Esophagus muscularis mucosa (tissue), 4 donors: ENCODE measurements around the gene EGR4. TPM values are rescaled to one million over a fixed set of nuclear protein-coding genes. Genes with fewer than 3 reads are reported as not detected.

Experiments used
- DNase-seq: peaks from one replicate; pipeline ENCODE4 v3.0.0-alpha.2; 2017; ENCODE audit errors: extremely low spot score
- H3K27ac ChIP-seq, 4 donors: fragments of 200-600 bp; sonication (generic); replicated peaks in 1 of 4; 1 replicate in 3 of 4; 2 replicates in 1 of 4; pipeline ENCODE4 v1.5.1; 2016 to 2019; ENCODE audit warnings: mild to moderate bottlenecking in 1 of 4
- H3K27me3 ChIP-seq, 4 donors: fragments of 200-600 bp; sonication (generic); one replicate each; pipeline versions ENCODE4 v1.5.1 to v1.6.0; 2016 to 2019
- H3K36me3 ChIP-seq, 4 donors: fragments of 200-600 bp; sonication (generic); one replicate each; pipeline ENCODE4 v1.5.1; 2016 to 2019
- H3K4me1 ChIP-seq, 4 donors: fragments of 200-600 bp; sonication (generic); one replicate each; pipeline ENCODE4 v1.5.1; 2016 to 2019
- H3K4me3 ChIP-seq, 4 donors: fragments of 200-600 bp; sonication (generic); 1 replicate in 2 of 4; 2 replicates in 2 of 4; pipeline ENCODE4 v1.5.1; 2016 to 2019; ENCODE audit warnings: mild to moderate bottlenecking in 4 of 4, moderate library complexity in 1 of 4
- H3K9me3 ChIP-seq, 4 donors: fragments of 200-600 bp; sonication (generic); 1 replicate in 3 of 4; 2 replicates in 1 of 4; pipeline ENCODE4 v1.5.1; 2016 to 2019
- EP300 ChIP-seq: sonication (generic); formaldehyde crosslinking; IDR thresholded peaks from one replicate; pipeline ENCODE4 v1.6.1; 2017; ENCODE audit warnings: antibody characterized with exemption
- POLR2A ChIP-seq: fragments of 450-650 bp; IDR thresholded peaks from one replicate; pipeline ENCODE4 v1.6.1; 2017; ENCODE audit warnings: antibody characterized with exemption, moderate library complexity, mild to moderate bottlenecking, low read depth
- POLR2AphosphoS5 ChIP-seq, 2 donors: sonication (generic); formaldehyde crosslinking; IDR thresholded peaks; one replicate each; pipeline ENCODE4 v1.6.1; 2017; ENCODE audit warnings: antibody characterized with exemption in 2 of 2
- WGBS: methylation state at CpG from one replicate; pipeline ENCODE4 v1.1.5; 2018; 5-methylcytosine and 5-hydroxymethylcytosine counted together
- intact Hi-C: fragments of 100-400 bp; cut with DNase I; formaldehyde crosslinking; loops from one replicate; pipeline ENCODE4 v1.15.1; 2023
- total RNA-seq, 4 donors: library from RNA; depleted of rRNA; stranded (reverse); fragments of >200 nt; gene quantifications; one replicate each; pipeline versions ENCODE4 v1.1.0 to v1.2.1, GENCODE V29; 2016
- TF ChIP-seq, protein P1 (sequence below), 3 experiments: fragments of 200-600 bp in 2 of 3; fragments of 450-650 bp in 1 of 3; sonication (generic) in 2 of 3; IDR thresholded peaks; one replicate each; pipeline ENCODE4 v1.5.1; 2017 to 2019; ENCODE audit warnings: antibody characterized with exemption in 3 of 3, mild to moderate bottlenecking in 2 of 3, moderate library complexity in 1 of 3

The EGR4 gene
- total RNA-seq, 4 donors from 2014 or later = 0.17 TPM; not detected in 3

- no peaks in the 10 kb centered on the region for H3K27me3 ChIP-seq
- TF ChIP-seq EP300 (no peak), POLR2AphosphoS5 (IDR thresholded peaks at IDR 0.05) (no peak), POLR2A (no peak)
- TF ChIP-seq, protein P1, sequence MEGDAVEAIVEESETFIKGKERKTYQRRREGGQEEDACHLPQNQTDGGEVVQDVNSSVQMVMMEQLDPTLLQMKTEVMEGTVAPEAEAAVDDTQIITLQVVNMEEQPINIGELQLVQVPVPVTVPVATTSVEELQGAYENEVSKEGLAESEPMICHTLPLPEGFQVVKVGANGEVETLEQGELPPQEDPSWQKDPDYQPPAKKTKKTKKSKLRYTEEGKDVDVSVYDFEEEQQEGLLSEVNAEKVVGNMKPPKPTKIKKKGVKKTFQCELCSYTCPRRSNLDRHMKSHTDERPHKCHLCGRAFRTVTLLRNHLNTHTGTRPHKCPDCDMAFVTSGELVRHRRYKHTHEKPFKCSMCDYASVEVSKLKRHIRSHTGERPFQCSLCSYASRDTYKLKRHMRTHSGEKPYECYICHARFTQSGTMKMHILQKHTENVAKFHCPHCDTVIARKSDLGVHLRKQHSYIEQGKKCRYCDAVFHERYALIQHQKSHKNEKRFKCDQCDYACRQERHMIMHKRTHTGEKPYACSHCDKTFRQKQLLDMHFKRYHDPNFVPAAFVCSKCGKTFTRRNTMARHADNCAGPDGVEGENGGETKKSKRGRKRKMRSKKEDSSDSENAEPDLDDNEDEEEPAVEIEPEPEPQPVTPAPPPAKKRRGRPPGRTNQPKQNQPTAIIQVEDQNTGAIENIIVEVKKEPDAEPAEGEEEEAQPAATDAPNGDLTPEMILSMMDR (IDR thresholded peaks at IDR 0.05) = no peak
- H3K27ac ChIP-seq = no peak overlapping the region
- DNase-seq = no peak
- WGBS = 100% methylated on average over 3 of the region's 3 CpGs
- no peak overlapping the region for H3K4me3 ChIP-seq
- H3K36me3 ChIP-seq = peaks cover 45 to 69% (median 65%) of the 10 kb centered on the region in 4 donors
- H3K9me3 ChIP-seq = no peaks in the 10 kb centered on the region
- H3K4me1 ChIP-seq = no peaks in the 10 kb centered on the region
- intact Hi-C loops = no loop called here
These were observed 39.4 kb downstream of the EGR4 start for GRCh38 chr2:73253901-73254300.

GRCh38 chr2:73253400-73253799, 39.9 kb downstream of the EGR4 start:
- 51% methylated on average over 2 of the region's 2 CpGs for WGBS
- no peak overlapping the region for H3K4me3 ChIP-seq
- H3K4me1 ChIP-seq = no peaks in the 10 kb centered on the region
- no peak for DNase-seq
- no peak for TF ChIP-seq POLR2A
- TF ChIP-seq, protein P1 (IDR thresholded peaks at IDR 0.05) = no peak
- no peak for TF ChIP-seq POLR2AphosphoS5 (IDR thresholded peaks at IDR 0.05)
- no peak for TF ChIP-seq EP300
- intact Hi-C loops = no loop called here
- peaks cover 50 to 70% (median 69%) of the 10 kb centered on the region in 4 donors for H3K36me3 ChIP-seq
- no peaks in the 10 kb centered on the region for H3K9me3 ChIP-seq
- H3K27ac ChIP-seq = no peak overlapping the region
- H3K27me3 ChIP-seq = no peaks in the 10 kb centered on the region

- H3K27ac ChIP-seq = no peak overlapping the region
- peaks cover 60 to 79% (median 77%) of the 10 kb centered on the region in 4 donors for H3K36me3 ChIP-seq
- H3K4me3 ChIP-seq = no peak overlapping the region
- no peak for TF ChIP-seq POLR2A
- TF ChIP-seq POLR2AphosphoS5 (IDR thresholded peaks at IDR 0.05) = no peak
- TF ChIP-seq, protein P1 (IDR thresholded peaks at IDR 0.05) = no peak
- no peak for DNase-seq
- H3K4me1 ChIP-seq = no peaks in the 10 kb centered on the region
- intact Hi-C loops = no loop called here
- WGBS = 91% methylated on average over 17 of the region's 17 CpGs
- H3K27me3 ChIP-seq = no peaks in the 10 kb centered on the region
- H3K9me3 ChIP-seq = no peaks in the 10 kb centered on the region
These were observed 40.9 kb downstream of the EGR4 start for GRCh38 chr2:73252238-73253027.

GRCh38 chr2:73250872-73251846, 42.2 kb downstream of the EGR4 start:
- 92% methylated on average over 14 of the region's 17 CpGs for WGBS
- intact Hi-C loops = no loop called here
- Histone ChIP-seq H3K36me3 (peaks cover 71 to 91% (median 90%) of the 10 kb centered on the region in 4 donors), H3K4me1 (no peaks in the 10 kb centered on the region), H3K9me3 (no peaks in the 10 kb centered on the region), H3K27ac (no peak overlapping the region), H3K27me3 (no peaks in the 10 kb centered on the region), H3K4me3 (no peak overlapping the region)
- no peak for DNase-seq
- TF ChIP-seq EP300 = no peak
- no peak for TF ChIP-seq POLR2A
- no peak for TF ChIP-seq POLR2AphosphoS5 (IDR thresholded peaks at IDR 0.05)
- TF ChIP-seq, protein P1 (IDR thresholded peaks at IDR 0.05) = no peak
